Caki2 (cell line): ENCODE data around the gene CCNF. TPM values are rescaled to one million over a fixed set of nuclear protein-coding genes. Genes with fewer than 3 reads are reported as not detected.
"Not testable (repeated sequence)": the region's sequence is repeated elsewhere in the genome, so short reads cannot be mapped to it uniquely, and the experiment has no call there.

Experiments used
- DNase-seq: peaks from one replicate; pipeline ENCODE4 v3.0.0-alpha.2; 2015; ENCODE audit warnings: low read depth
- in situ Hi-C: cut with HindIII; loops from 2 replicates; pipeline ENCODE4 v1.10.0; 2016; ENCODE audit warnings: low sequenced_read_pairs, low pct_unique_long_range_greater_than_20kb, mixed read lengths
- total RNA-seq: library from RNA; depleted of rRNA; stranded (reverse); fragments of >200 nt; shearing (Covaris generic); gene quantifications from 2 replicates; pipeline ENCODE4 v1.2.3, GENCODE V29; 2014; ENCODE audit warnings: low replicate concordance

CCNF gene
- total RNA-seq, 1 experiment from 2014 or later = 40.3 TPM

- DNase-seq, in situ Hi-C loops: not testable (repeated sequence)
These were observed 50.7 kb downstream of the CCNF start for GRCh38 chr16:2479996-2480395.

GRCh38 chr16:2480948-2481347 lies 51.7 kb downstream of the CCNF start:
- in situ Hi-C loops = no loop called here
- DNase-seq = no peak

GRCh38 chr16:2481676-2482075 lies 52.4 kb downstream of the CCNF start:
- in situ Hi-C loops = no loop called here
- no peak for DNase-seq

- in situ Hi-C loops = no loop called here
- DNase-seq = no peak
These were observed 53.0 kb downstream of the CCNF start for GRCh38 chr16:2482249-2482648.

GRCh38 chr16:2482708-2483534 lies 53.7 kb downstream of the CCNF start:
- in situ Hi-C loops = no loop called here
- no peak for DNase-seq

GRCh38 chr16:2483939-2484897 lies 55.0 kb downstream of the CCNF start:
- in situ Hi-C loops = no loop called here

GRCh38 chr16:2484898-2485508 lies 55.8 kb downstream of the CCNF start:
- in situ Hi-C loops = no loop called here
- no peak for DNase-seq

More at GRCh38 chr16:2483939-2484897, 55.0 kb downstream of the CCNF start:
- no peak for DNase-seq

- in situ Hi-C loops = no loop called here
These were observed 56.7 kb downstream of the CCNF start for GRCh38 chr16:2485811-2486507.

GRCh38 chr16:2486645-2487516 lies 57.6 kb downstream of the CCNF start:
- no peak for DNase-seq
- in situ Hi-C loops = no loop called here

More at GRCh38 chr16:2485811-2486507, 56.7 kb downstream of the CCNF start:
- no peak for DNase-seq

GRCh38 chr16:2487517-2487842 lies 58.2 kb downstream of the CCNF start:
- no peak for DNase-seq
- in situ Hi-C loops = no loop called here

GRCh38 chr16:2487903-2488531 lies 58.8 kb downstream of the CCNF start:
- in situ Hi-C loops = no loop called here
- no peak for DNase-seq

- in situ Hi-C loops = no loop called here
- no peak for DNase-seq
These were observed 60.3 kb downstream of the CCNF start for GRCh38 chr16:2489581-2489980.

GRCh38 chr16:2490190-2491105 lies 61.2 kb downstream of the CCNF start:
- DNase-seq = no peak
- in situ Hi-C loops = no loop called here

GRCh38 chr16:2492292-2492691 lies 63.0 kb downstream of the CCNF start:
- no peak for DNase-seq

GRCh38 chr16:2493605-2494004 lies 64.4 kb downstream of the CCNF start:
- in situ Hi-C loops = no loop called here
- no peak for DNase-seq

More at GRCh38 chr16:2492292-2492691, 63.0 kb downstream of the CCNF start:
- in situ Hi-C loops = no loop called here

- DNase-seq = no peak
- in situ Hi-C loops = no loop called here
These were observed 65.4 kb downstream of the CCNF start for GRCh38 chr16:2494616-2495015.
